Neural progenitor cell (in vitro differentiated cells): Measurements from ENCODE around the gene KISS1R. TPM values are rescaled to one million over a fixed set of nuclear protein-coding genes. Genes with fewer than 3 reads are reported as not detected.

Source experiments
- DNase-seq: peaks from one replicate; pipeline ENCODE4 v3.0.0-alpha.2; 2016; ENCODE audit warnings: low spot score
- H2AFZ ChIP-seq: fragments of 200-600 bp; sonication (generic); replicated peaks from 2 replicates; pipeline ENCODE4 v1.6.1; 2016; ENCODE audit warnings: antibody characterized with exemption
- H3F3A ChIP-seq: fragments of 200-600 bp; sonication (generic); 2 replicates; pipeline ENCODE4 v1.6.1; 2016; ENCODE audit warnings: antibody characterized with exemption, low read depth
- H3K27ac ChIP-seq: fragments of 200-600 bp; sonication (generic); 2 replicates; pipeline ENCODE4 v1.5.1; 2016; ENCODE audit warnings: mild to moderate bottlenecking
- H3K27me3 ChIP-seq: fragments of 200-600 bp; sonication (generic); 2 replicates; pipeline ENCODE4 v1.6.1; 2016; ENCODE audit warnings: mild to moderate bottlenecking, moderate library complexity
- H3K36me3 ChIP-seq: fragments of 200-600 bp; sonication (generic); 2 replicates; pipeline ENCODE4 v1.5.1; 2016
- H3K4me1 ChIP-seq: fragments of 200-600 bp; sonication (generic); 2 replicates; pipeline ENCODE4 v1.6.1; 2016; ENCODE audit warnings: mixed run types
- H3K4me2 ChIP-seq: fragments of 200-600 bp; sonication (generic); 2 replicates; pipeline ENCODE4 v1.6.1; 2016
- H3K4me3 ChIP-seq: fragments of 200-600 bp; sonication (generic); 2 replicates; pipeline ENCODE4 v1.5.1; 2016
- H3K79me2 ChIP-seq: fragments of 200-600 bp; sonication (generic); 2 replicates; pipeline ENCODE4 v1.6.1; 2016; ENCODE audit warnings: low read depth
- H3K9ac ChIP-seq: fragments of 200-600 bp; sonication (generic); 2 replicates; pipeline ENCODE4 v1.6.1; 2016
- H3K9me3 ChIP-seq: fragments of 200-600 bp; sonication (generic); 2 replicates; pipeline ENCODE4 v1.5.1; 2016; ENCODE audit warnings: low read depth
- H4K20me1 ChIP-seq: fragments of 200-600 bp; sonication (generic); 2 replicates; pipeline ENCODE4 v1.6.1; 2016; ENCODE audit warnings: low read depth
- H3K27ac Mint-ChIP-seq: 3 replicates; pipeline ENCODE4 v1.8.0; 2021; ENCODE audit warnings: mixed read lengths
- H3K27me3 Mint-ChIP-seq: 2 replicates; pipeline ENCODE4 v1.8.0; 2022; ENCODE audit warnings: low read depth, mild to moderate bottlenecking, inconsistent platforms, moderate library complexity, mixed read lengths; ENCODE audit not compliant: insufficient read depth
- H3K36me3 Mint-ChIP-seq: 3 replicates; pipeline ENCODE4 v1.8.0; 2021; ENCODE audit warnings: mixed read lengths
- H3K4me1 Mint-ChIP-seq: 3 replicates; pipeline ENCODE4 v1.8.0; 2021; ENCODE audit warnings: mixed read lengths
- H3K4me3 Mint-ChIP-seq: 3 replicates; pipeline ENCODE4 v1.8.0; 2021; ENCODE audit warnings: mild to moderate bottlenecking, moderate library complexity, mixed read lengths
- H3K9me3 Mint-ChIP-seq: 3 replicates; pipeline ENCODE4 v1.8.0; 2020; ENCODE audit warnings: mixed read lengths
- CTCF ChIP-seq: fragments of 200-600 bp; sonication (generic); IDR thresholded peaks from 2 replicates; pipeline ENCODE4 v1.5.1; 2017; ENCODE audit warnings: antibody characterized with exemption, mild to moderate bottlenecking
- EZH2 ChIP-seq: fragments of 200-600 bp; sonication (generic); IDR thresholded peaks from 2 replicates; pipeline ENCODE4 v1.6.1; 2017; ENCODE audit warnings: antibody characterized with exemption, mild to moderate bottlenecking, moderate library complexity
- EZH2phosphoT487 ChIP-seq: fragments of 200-600 bp; sonication (generic); IDR thresholded peaks from 2 replicates; pipeline ENCODE4 v1.6.1; 2017; ENCODE audit warnings: antibody characterized with exemption
- total RNA-seq: library from RNA; depleted of rRNA; stranded (reverse); fragments of >200 nt; gene quantifications from 2 replicates; pipeline ENCODE4 v1.2.3, GENCODE V29; 2015; ENCODE audit warnings: low replicate concordance

The KISS1R gene
- total RNA-seq, 1 donor from 2014 or later = not detected

GRCh38 chr19:902093-902370 is 15.1 kb upstream of the KISS1R start:
- Mint-ChIP-seq H3K36me3 (peaks cover 1% of the 10 kb centered on the region), H3K4me3 (no peak overlapping the region), H3K4me1 (peaks cover 22% of the 10 kb centered on the region), H3K27me3 (peaks cover 2% of the 10 kb centered on the region), H3K9me3 (no peaks in the 10 kb centered on the region), H3K27ac (no peak overlapping the region)
- Histone ChIP-seq H3K4me3 (no peak overlapping the region), H3K27ac (no peak overlapping the region), H3K9me3 (no peaks in the 10 kb centered on the region), H3K79me2 (peaks cover 33% of the 10 kb centered on the region), H3K9ac (no peak overlapping the region), H3K4me2 (no peak overlapping the region), H3K36me3 (no peaks in the 10 kb centered on the region), H4K20me1 (peaks cover 81% of the 10 kb centered on the region), H3K4me1 (peaks cover 10% of the 10 kb centered on the region), H2AFZ (no peak overlapping the region), H3F3A (peaks cover 28% of the 10 kb centered on the region), H3K27me3 (no peaks in the 10 kb centered on the region)
- DNase-seq = no peak
- TF ChIP-seq EZH2phosphoT487 (no peak), EZH2 (no peak), CTCF (no peak)

GRCh38 chr19:902446-903226 is 14.5 kb upstream of the KISS1R start:
- Histone ChIP-seq H3F3A (peaks cover 28% of the 10 kb centered on the region), H3K9ac (no peak overlapping the region), H3K27me3 (no peaks in the 10 kb centered on the region), H3K4me1 (peaks cover 10% of the 10 kb centered on the region), H4K20me1 (peaks cover 81% of the 10 kb centered on the region), H3K79me2 (peaks cover 39% of the 10 kb centered on the region), H2AFZ (no peak overlapping the region), H3K27ac (no peak overlapping the region), H3K9me3 (no peaks in the 10 kb centered on the region), H3K4me3 (peak overlapping the region; percentile 29), H3K4me2 (peak overlapping the region; percentile 67), H3K36me3 (no peaks in the 10 kb centered on the region)
- Mint-ChIP-seq H3K27me3 (peaks cover 2% of the 10 kb centered on the region), H3K9me3 (no peaks in the 10 kb centered on the region), H3K27ac (no peak overlapping the region), H3K4me3 (peak overlapping the region; percentile 61), H3K36me3 (peaks cover 1% of the 10 kb centered on the region), H3K4me1 (peaks cover 21% of the 10 kb centered on the region)
- no peak for TF ChIP-seq EZH2
- no peak for TF ChIP-seq EZH2phosphoT487
- no peak for TF ChIP-seq CTCF
- DNase-seq = no peak

GRCh38 chr19:903266-903797 is 13.8 kb upstream of the KISS1R start:
- peaks cover 46% of the 10 kb centered on the region for H3K79me2 ChIP-seq
- no peak overlapping the region for H3K9ac ChIP-seq
- H2AFZ ChIP-seq = no peak overlapping the region
- H4K20me1 ChIP-seq = peaks cover 84% of the 10 kb centered on the region
- no peaks in the 10 kb centered on the region for H3K36me3 Mint-ChIP-seq
- H3K27me3 ChIP-seq = no peaks in the 10 kb centered on the region
- H3K36me3 ChIP-seq = no peaks in the 10 kb centered on the region
- peaks cover 19% of the 10 kb centered on the region for H3K4me1 Mint-ChIP-seq
- H3K27ac Mint-ChIP-seq = no peak overlapping the region
- TF ChIP-seq EZH2 (no peak), CTCF (no peak), EZH2phosphoT487 (no peak)
- peaks cover 10% of the 10 kb centered on the region for H3K4me1 ChIP-seq
- H3K9me3 Mint-ChIP-seq = no peaks in the 10 kb centered on the region
- H3K4me3 Mint-ChIP-seq = no peak overlapping the region
- H3K27me3 Mint-ChIP-seq = peaks cover 2% of the 10 kb centered on the region
- no peaks in the 10 kb centered on the region for H3K9me3 ChIP-seq
- DNase-seq = peak; percentile 81
- H3K4me2 ChIP-seq = peak overlapping the region; percentile 67
- peaks cover 28% of the 10 kb centered on the region for H3F3A ChIP-seq
- peak overlapping the region; percentile 53 for H3K27ac ChIP-seq
- peak overlapping the region; percentile 29 for H3K4me3 ChIP-seq
